ENCODE data around the gene LRRC59.
"Not testable (repeated sequence)": the region's sequence is repeated elsewhere in the genome, so short reads cannot be mapped to it uniquely, and the experiment has no call there.

Gene LRRC59

DNA sequence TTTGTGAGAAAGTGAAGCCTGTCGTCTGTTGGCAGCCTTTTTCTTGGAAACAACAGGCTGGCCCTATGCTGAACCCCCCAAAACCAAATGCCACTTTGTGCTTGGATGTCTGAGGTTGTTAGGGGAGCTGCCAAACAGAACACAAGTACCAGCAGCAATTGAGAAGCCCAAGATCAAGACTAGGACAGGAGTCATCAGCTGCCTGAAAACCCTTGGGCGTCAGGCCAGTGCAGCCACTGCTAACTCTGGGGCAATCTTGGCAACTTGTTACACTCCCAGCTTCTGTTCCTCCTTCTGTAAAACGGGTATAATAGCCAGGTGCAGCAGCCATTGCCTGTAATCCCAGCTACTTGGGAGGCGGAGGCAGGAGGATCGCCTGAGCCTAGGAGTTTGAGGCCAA lies 9.3 kb upstream of the LRRC59 start:
- no peak for TF ChIP-seq CTCF (IDR thresholded peaks at IDR 0.05; ENCODE audit: low read depth, low read length)
- DNase-seq (ENCODE audit: extremely low read depth, low read depth): no peak

DNA sequence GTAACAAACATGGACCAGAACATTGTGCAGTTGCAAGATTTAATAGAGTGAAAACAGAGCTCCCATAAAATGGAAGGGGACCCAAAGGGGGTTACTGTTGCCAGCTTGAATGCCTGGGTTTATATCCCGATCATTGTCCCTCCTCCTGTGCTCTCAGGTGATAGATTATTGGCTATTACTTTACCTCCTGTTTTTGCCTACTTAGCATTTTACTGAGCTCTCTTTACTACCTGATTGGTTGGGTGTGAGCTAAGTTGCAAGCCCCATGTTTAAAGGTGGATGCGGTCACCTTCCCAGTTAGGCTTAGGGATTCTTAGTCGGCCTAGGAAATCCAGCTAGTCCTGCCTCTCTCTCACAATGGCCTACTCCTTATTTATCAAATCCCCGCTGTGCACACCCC lies 8.0 kb upstream of the LRRC59 start:
- not testable (repeated sequence) for DNase-seq (ENCODE audit: extremely low read depth, low read depth)

- not testable (repeated sequence) for DNase-seq (ENCODE audit: extremely low read depth, low read depth)
Observed at GRCh38 chr17:50399591-50399990, 2.3 kb upstream of the LRRC59 start.

GRCh38 chr17:50398672-50399071 lies 1.3 kb upstream of the LRRC59 start:
- DNase-seq (ENCODE audit: extremely low read depth, low read depth): not testable (repeated sequence)

DNA sequence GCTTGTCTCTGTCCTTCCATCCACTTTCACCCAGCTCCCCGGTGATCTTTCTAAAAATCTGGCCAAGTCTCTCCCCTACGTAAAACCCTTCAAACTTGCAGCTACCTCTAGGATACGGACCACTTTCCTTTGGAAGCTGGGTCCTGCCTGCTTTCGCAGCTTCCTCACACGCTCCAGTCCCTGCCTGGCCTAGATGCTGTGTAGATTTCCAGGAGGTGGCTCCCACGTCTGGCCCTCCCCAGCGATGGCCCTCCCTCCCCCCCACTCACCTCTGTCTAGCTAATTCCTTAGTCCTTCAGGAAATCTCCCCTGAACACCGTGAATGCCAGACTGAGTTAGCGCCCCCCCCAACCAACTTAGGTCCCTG lies 579 bp upstream of the LRRC59 start:
- no peak for DNase-seq (ENCODE audit: extremely low read depth, low read depth)
- TF ChIP-seq CTCF (IDR thresholded peaks at IDR 0.05; ENCODE audit: low read depth, low read length): no peak

- DNase-seq (ENCODE audit: extremely low read depth, low read depth): peak; percentile 35
- TF ChIP-seq CTCF (IDR thresholded peaks at IDR 0.05; ENCODE audit: low read depth, low read length): no peak
Observed at GRCh38 chr17:50396261-50397110, 837 bp downstream of the LRRC59 start.

DNA sequence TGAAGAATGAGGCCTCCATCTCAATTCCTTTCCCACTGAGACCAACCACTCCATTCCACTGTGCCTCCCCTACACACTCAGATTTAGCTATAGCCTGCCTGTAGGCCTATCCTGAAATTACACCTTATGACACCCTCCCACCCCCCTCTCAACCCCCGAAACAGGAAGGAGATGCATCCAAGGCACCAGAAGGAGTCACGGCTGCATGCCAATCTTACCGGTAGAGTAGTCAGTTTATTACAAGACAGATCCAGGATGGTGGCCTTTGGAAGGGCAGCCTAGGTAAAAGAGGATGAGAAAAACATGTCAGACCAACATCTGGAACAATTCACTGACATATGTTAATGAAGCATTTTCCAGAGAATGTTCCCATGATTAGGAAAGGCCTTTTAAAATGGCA lies 2.6 kb downstream of the LRRC59 start:
- no peak for TF ChIP-seq CTCF (IDR thresholded peaks at IDR 0.05; ENCODE audit: low read depth, low read length)
- DNase-seq (ENCODE audit: extremely low read depth, low read depth): no peak

- no peak for DNase-seq (ENCODE audit: extremely low read depth, low read depth)
- TF ChIP-seq CTCF (IDR thresholded peaks at IDR 0.05; ENCODE audit: low read depth, low read length): no peak
Observed at GRCh38 chr17:50393700-50394099, 3.6 kb downstream of the LRRC59 start.

- no peak for DNase-seq (ENCODE audit: extremely low read depth, low read depth)
- TF ChIP-seq CTCF (IDR thresholded peaks at IDR 0.05; ENCODE audit: low read depth, low read length): no peak
Observed at GRCh38 chr17:50392621-50393020, 4.7 kb downstream of the LRRC59 start.

All from AG09319 (cell line).